Measurements from ENCODE around the gene PRKCA. TPM values are rescaled to one million over a fixed set of nuclear protein-coding genes. Genes with fewer than 3 reads are reported as not detected.

Gene PRKCA
- total and polyA plus RNA-seq, 2 of the 13 experiments (the other 11 are each of a cell fraction or from before 2014, with no cell fraction given): 18.5 to 21.5 TPM

DNA sequence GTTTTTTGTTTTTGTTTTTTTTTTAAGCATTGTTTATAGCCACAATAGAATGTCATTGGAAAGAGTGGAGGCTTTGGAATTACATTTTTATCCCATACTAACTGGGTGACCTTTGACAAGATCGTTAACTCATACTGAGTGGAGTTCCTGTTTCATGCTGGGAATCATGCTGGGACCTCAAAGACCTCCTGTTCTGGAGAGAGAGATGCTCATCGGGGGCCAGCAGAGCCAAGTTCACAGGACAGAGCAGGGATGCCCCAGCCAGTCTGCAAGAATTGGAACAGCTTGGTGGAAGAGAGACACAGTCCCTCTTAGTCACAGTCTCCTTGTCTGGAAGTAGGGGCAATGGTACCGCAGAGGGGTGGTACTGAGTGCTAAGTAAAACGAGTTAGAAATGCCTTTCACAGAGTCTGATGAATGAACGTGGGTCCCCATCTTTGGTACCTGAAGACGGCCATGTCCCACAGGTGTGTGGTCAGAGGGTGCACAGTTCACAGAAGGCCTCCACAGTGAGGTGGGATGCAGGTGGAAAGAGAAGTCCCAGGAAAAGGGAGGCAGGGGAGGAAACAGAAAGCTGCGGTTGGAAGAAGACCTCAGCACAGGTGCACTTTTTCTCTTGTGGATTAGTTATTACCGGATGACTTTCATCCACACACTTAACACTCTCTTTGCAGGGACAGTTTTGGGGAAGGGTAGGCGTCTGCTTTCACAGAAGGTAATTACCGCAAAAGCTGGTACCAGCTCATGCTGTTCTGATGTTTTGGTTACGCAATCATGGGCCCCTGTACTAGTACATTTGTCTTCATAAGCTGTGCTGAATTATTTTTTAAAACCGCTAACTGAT is 147.8 kb downstream of the PRKCA start (continued):
- no peak for TF ChIP-seq MAFG (CRISPR knock-in tag; IDR thresholded peaks at IDR 0.05)
- TF ChIP-seq NFIB (CRISPR knock-in tag; IDR thresholded peaks at IDR 0.05; ENCODE audit: borderline replicate concordance): no peak
- no peak for TF ChIP-seq KLF12 (CRISPR knock-in tag; IDR thresholded peaks at IDR 0.05; ENCODE audit: borderline replicate concordance)
- TF ChIP-seq MAF1 (CRISPR knock-in tag; IDR thresholded peaks at IDR 0.05; ENCODE audit: borderline replicate concordance): no peak
- no peak for TF ChIP-seq ZNF235 (CRISPR knock-in tag; IDR thresholded peaks at IDR 0.05; ENCODE audit: borderline replicate concordance)
- no peak for TF ChIP-seq NAIF1 (CRISPR knock-in tag; IDR thresholded peaks at IDR 0.05; ENCODE audit: borderline replicate concordance)
- TF ChIP-seq NR1H2 (CRISPR knock-in tag; IDR thresholded peaks at IDR 0.05; ENCODE audit: borderline replicate concordance, low read depth): no peak
- TF ChIP-seq ZNF567 (CRISPR knock-in tag; IDR thresholded peaks at IDR 0.05; ENCODE audit: borderline replicate concordance): no peak
- TF ChIP-seq, protein P1, sequence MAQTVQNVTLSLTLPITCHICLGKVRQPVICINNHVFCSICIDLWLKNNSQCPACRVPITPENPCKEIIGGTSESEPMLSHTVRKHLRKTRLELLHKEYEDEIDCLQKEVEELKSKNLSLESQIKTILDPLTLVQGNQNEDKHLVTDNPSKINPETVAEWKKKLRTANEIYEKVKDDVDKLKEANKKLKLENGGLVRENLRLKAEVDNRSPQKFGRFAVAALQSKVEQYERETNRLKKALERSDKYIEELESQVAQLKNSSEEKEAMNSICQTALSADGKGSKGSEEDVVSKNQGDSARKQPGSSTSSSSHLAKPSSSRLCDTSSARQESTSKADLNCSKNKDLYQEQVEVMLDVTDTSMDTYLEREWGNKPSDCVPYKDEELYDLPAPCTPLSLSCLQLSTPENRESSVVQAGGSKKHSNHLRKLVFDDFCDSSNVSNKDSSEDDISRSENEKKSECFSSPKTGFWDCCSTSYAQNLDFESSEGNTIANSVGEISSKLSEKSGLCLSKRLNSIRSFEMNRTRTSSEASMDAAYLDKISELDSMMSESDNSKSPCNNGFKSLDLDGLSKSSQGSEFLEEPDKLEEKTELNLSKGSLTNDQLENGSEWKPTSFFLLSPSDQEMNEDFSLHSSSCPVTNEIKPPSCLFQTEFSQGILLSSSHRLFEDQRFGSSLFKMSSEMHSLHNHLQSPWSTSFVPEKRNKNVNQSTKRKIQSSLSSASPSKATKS (CRISPR knock-in tag; IDR thresholded peaks at IDR 0.05): no peak
- TF ChIP-seq ZNF34 (CRISPR knock-in tag; IDR thresholded peaks at IDR 0.05; ENCODE audit: borderline replicate concordance): no peak
- TF ChIP-seq EZH2 (conservative IDR thresholded peaks at IDR 0.05; ENCODE audit: low read depth, low read length): no peak
- TF ChIP-seq, protein P2, sequence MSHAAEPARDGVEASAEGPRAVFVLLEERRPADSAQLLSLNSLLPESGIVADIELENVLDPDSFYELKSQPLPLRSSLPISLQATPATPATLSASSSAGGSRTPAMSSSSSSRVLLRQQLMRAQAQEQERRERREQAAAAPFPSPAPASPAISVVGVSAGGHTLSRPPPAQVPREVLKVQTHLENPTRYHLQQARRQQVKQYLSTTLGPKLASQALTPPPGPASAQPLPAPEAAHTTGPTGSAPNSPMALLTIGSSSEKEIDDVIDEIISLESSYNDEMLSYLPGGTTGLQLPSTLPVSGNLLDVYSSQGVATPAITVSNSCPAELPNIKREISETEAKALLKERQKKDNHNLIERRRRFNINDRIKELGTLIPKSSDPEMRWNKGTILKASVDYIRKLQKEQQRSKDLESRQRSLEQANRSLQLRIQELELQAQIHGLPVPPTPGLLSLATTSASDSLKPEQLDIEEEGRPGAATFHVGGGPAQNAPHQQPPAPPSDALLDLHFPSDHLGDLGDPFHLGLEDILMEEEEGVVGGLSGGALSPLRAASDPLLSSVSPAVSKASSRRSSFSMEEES (CRISPR knock-in tag; IDR thresholded peaks at IDR 0.05): no peak
- TF ChIP-seq MAFK (conservative IDR thresholded peaks at IDR 0.05 in 1 of 2, IDR thresholded peaks at IDR 0.05 in 1 of 2; ENCODE audit: low read length in 2 of 2): no peak
- peak; percentile 94 for TF ChIP-seq CEBPG (CRISPR knock-in tag; IDR thresholded peaks at IDR 0.05)
- TF ChIP-seq DNMT1 (CRISPR knock-in tag; IDR thresholded peaks at IDR 0.05): no peak
- TF ChIP-seq KDM2A (CRISPR knock-in tag; IDR thresholded peaks at IDR 0.05; ENCODE audit: borderline replicate concordance, low read depth): no peak
- peak; percentile 47; the same call in 1 of the 2 replicates for TF ChIP-seq ZBTB38 (CRISPR knock-in tag; IDR thresholded peaks at IDR 0.05)
- TF ChIP-seq IKZF4 (CRISPR knock-in tag; IDR thresholded peaks at IDR 0.05; ENCODE audit: borderline replicate concordance, low read depth, not compliant biosample characterization): no peak

Measured in HepG2 (cell line).